Stimulated activated CD8-positive, alpha-beta memory T cell treated with anti-CD3 and anti-CD28 coated beads, Interleukin-12 subunit alpha, Interleukin-12 subunit beta, amount 100 ng/mL, for 1 hour (primary cell): ENCODE data around the gene CNRIP1.
"Not testable (repeated sequence)": the region's sequence is repeated elsewhere in the genome, so short reads cannot be mapped to it uniquely, and the experiment has no call there.

Source experiments
- DNase-seq: peaks from one replicate; pipeline ENCODE4 v3.0.0-alpha.2; 2020; ENCODE audit warnings: low read depth

The CNRIP1 gene

GRCh38 chr2:68340226-68341061, 20.7 kb upstream of the CNRIP1 start:
- DNase-seq, result no peak

DNA sequence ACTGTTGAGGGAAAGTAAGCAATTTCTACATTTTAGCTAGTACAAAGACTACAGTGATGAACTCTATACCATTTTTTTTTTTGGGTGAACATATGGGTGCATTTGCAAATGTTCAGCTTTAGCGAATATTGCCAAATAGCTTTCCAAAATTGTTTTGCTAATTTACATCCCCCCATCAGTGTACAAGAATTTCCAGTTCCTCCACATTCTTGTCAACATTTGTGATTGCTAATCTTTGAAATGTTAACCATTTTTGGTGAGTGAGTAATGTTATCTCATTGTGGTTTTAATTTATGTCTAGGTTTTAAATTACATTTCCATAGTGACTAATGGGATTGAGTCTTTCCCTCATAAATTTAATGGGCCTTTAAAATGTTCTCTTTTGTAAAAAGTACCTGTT, 16.4 kb upstream of the CNRIP1 start:
- no peak for DNase-seq

- no peak for DNase-seq
Observed at GRCh38 chr2:68333931-68334330, 14.2 kb upstream of the CNRIP1 start.

DNA sequence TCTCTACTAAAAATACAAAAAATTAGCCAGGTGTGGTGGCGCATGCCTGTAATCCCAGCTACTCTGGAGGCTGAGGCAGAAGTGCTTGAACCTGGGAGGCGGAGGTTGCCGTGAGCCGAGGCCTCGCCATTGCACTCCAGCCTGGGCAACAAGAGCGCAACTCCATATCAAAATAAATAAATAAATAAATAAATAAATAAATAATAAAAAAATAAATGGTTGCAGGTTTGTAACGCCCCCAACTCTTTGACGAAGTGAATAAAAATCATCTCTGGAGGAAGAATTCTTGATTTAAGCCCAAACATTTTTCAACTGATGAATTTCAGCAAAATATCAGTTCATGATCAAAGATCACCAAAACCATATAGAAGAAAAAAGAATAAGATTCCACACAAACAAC, 13.3 kb upstream of the CNRIP1 start:
- DNase-seq, result no peak

DNA sequence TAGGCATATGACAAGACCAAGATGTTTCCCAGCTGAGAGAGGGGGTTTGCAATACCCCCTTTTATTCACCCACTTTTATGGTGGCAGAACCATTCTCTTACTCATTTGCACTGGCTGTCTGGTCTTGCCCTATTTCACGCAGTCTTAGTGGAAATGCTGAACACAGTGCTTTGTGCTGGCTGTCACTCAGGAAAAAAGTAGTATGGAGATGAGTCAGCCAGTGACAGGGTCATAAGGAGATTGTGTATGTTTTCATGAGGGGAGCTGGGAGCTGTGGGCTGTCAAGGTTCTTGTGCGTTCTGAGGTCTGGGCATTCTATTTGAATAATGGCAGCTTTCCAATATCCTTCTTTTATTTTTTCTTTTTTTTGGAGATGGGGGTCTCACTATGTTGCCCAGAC, 10.9 kb upstream of the CNRIP1 start:
- no peak for DNase-seq

DNA sequence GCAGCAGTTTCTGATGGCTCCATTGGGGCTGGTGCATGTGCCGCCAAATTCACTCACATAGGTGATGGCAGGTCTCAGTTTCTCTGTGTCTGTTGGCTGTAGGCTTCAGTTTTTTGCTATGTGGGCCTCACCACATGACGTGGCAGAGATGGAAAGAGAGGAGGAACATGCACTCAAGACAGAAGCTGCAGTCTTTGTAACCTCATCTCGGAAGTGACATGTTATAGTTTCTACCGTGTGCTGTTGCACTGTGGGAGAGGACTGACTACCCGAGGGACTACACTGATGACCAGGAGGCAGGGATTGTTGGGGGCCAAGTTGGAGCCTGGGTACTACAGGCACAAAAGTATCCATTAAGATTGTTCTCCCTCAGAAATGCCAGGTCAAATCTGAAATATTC, 9.2 kb upstream of the CNRIP1 start:
- DNase-seq, result no peak

DNA sequence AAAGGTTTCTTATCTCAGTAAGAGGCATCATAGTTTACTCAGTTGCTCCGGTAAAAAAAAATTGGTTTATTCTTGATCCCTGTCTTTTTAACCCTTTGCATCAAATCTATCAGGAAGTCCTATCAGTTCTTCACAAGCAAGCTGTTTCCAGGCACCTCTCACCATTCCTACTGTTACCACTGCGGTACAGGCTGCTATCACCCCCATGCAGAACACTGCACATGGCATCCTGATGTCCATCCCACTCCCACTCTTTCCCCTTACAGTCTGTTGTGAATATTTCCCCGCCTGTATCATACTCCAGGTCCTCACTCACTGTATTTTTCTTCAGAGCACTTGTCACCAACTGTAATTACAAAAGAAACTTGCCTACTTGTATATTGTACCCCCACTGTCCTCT, 5.3 kb upstream of the CNRIP1 start:
- no peak for DNase-seq

GRCh38 chr2:68320118-68320641, 431 bp upstream of the CNRIP1 start:
- DNase-seq, result no peak

- DNase-seq, result no peak
Observed at GRCh38 chr2:68318914-68319397, 793 bp downstream of the CNRIP1 start.

- no peak for DNase-seq
Observed at GRCh38 chr2:68317971-68318913, 1.5 kb downstream of the CNRIP1 start.

GRCh38 chr2:68316111-68316510, 3.6 kb downstream of the CNRIP1 start:
- DNase-seq, result no peak

DNA sequence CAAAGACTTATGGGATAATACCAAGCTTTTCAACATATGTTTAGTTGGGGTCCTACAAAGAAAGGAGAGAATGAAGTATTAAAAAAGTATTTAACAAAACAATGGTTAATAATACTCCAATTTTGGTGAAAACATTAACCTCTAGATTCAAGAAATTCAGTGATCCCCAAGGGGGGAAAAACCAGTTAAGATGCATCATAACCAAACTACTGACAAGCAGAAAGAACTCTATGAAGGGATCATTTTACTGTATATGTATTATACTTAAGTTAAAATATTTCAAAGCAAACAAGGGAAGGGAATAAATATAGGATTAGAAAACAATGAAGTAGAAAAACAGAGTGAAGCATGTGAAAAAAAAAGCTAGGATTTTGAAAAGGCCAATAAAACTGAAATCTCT, 8.7 kb downstream of the CNRIP1 start:
- DNase-seq, result no peak

GRCh38 chr2:68309426-68309825, 10.3 kb downstream of the CNRIP1 start:
- no peak for DNase-seq

DNA sequence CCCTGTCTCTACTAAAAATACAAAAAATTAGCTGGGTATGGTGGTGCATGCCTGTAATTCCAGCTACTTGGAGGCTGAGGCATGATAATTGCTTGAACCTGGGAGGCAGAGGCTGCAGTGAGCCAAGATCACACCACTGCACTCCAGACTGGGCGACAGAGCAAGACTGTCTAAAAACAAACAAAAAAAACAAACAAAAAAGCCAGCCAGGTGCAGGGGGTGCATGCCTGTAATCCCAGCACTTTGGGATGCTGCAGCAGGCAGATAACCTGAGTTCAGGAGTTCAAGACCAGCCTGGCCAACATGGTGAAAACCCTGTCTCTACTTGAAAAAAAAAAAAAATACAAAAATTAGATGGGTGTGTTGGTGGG, 15.9 kb downstream of the CNRIP1 start:
- DNase-seq, result not testable (repeated sequence)

GRCh38 chr2:68303033-68303901, 16.5 kb downstream of the CNRIP1 start:
- DNase-seq, result no peak

DNA sequence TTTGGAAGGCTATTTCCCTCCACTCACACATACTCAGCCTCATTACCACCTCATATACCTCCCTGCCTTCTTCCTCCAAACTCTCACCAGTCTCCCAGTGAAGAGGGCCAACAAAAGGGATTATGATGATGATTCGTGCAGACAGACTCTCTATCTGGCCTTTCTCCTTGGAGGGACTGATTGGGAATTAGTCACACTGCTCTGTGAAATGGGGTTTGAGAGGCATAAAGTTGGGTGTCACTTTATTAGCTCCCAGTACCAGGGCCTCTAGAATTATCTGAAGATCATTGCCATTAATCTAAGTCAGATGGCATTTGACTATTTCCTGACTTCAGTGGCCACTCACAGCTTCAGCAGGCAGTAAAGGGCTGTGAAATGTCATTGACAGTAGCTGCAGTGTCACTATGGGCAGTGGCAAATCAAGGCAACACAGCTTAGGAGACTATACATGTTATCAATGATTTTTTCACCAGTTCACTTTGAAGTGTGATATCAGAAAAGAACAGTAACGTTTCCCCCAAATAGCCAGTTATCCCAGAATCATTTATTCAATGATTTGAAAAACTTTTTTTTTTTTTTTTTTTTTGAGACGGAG, 17.4 kb downstream of the CNRIP1 start:
- DNase-seq, result no peak

DNA sequence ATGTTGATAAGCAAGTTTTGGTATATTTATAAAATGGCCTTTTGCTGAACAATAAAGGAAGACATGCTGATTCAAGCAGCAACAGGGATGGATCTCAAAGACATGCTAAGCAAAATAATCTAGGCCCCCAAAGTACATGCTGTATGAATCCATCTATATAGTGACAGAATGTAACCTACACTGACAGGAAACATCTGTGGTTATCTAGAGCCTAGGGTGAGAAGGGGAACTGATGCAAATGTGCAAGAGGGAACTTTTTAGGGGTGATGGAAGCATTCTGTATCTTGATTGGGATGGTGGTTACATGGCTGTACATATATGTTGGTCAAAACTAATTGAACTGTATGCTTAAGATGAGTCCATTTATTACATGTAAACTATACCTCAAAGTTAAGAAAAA, 24.2 kb downstream of the CNRIP1 start:
- no peak for DNase-seq

DNA sequence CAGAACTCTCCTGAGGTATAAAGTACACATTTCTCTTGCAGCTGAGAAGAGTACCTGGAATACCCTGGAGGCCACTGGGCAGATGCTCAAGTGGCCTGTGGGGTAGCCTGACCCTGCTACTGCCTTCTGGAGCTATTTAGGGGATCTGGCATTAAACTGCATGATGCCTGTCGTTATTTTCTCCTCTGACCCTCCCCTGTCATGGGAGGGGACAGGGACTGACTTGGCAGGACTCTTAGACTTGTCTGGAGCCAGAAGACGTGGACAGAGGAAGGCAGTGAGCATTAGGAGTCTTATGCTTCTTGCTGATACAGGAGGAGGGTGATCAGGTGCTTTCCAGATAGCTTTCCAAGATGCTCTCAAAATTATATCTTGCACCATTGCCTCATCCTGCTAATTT, 24.8 kb downstream of the CNRIP1 start:
- no peak for DNase-seq

DNA sequence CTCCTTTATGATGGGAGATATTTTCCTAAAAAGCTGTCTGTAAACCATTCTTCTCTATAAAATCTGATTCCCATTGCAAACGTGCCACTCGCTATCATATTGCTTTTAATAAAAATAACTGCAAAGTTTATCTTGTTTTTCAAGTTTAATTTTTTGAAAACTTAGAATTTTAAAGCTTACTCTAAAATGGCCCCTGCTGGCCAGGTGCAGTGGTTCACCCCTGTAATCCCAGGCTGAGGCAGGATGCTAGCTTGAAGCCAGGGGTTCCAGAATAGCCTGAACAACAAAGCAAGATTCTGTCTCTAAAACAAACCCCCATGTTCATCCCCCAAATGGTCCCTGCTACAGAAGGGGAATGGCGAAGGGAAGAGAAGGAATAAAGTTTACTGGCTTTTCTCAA, 25.6 kb downstream of the CNRIP1 start:
- DNase-seq, result no peak

DNA sequence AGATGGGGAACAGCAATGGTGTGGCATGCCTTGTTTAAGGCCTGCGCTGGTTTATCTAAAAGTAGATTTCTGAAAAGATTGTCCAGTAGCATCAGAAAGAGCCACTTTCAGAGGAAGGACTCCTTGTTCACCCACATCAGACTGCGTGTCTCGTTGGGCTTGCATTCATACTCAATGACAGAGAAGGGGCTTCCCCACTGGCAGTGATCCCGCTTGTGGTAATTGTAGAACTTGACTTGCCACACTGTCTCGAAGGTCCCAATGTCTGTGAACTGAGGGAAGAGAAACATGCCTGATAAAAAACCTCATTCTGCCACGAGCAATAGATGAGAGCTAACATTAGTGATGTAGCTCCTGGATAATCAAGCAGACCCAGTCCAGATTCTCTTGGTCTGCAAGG, 26.0 kb downstream of the CNRIP1 start:
- no peak for DNase-seq

DNA sequence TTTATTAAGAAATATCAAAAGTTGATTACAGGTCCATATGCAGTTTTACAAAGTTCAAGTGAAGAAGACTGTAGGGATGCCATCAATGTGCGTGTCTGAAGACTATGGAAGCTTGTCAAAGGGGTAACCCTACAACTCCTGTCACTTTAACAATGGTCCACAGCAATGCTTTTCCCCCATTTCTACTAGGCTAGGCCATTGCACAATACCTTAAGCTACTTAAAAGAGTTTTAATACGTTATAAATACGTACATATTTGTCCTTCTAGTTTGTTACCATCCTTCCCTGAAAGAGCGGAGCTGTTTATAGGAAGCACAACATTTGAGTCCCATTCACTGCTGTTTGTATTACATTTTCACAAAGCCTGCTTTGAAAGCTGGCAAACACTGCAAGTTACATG, 26.7 kb downstream of the CNRIP1 start:
- DNase-seq, result no peak
